DND-41 (cell line): ENCODE results near the gene SEMA6B.

ENCODE experiments used
- EZH2 ChIP-seq: IDR thresholded peaks from 3 replicates; pipeline ENCODE4 v1.6.1; 2012; ENCODE audit warnings: borderline replicate concordance, low read depth, mild to moderate bottlenecking, moderate library complexity, low read length, inconsistent platforms; ENCODE audit not compliant: severe bottlenecking
- TF ChIP-seq, protein P1 (sequence below): IDR thresholded peaks from 2 replicates; pipeline ENCODE4 v1.5.1; 2012; ENCODE audit warnings: borderline replicate concordance, low read length, moderate library complexity, mild to moderate bottlenecking; ENCODE audit not compliant: poor library complexity, severe bottlenecking; ENCODE audit errors: extremely low read depth

DNA sequence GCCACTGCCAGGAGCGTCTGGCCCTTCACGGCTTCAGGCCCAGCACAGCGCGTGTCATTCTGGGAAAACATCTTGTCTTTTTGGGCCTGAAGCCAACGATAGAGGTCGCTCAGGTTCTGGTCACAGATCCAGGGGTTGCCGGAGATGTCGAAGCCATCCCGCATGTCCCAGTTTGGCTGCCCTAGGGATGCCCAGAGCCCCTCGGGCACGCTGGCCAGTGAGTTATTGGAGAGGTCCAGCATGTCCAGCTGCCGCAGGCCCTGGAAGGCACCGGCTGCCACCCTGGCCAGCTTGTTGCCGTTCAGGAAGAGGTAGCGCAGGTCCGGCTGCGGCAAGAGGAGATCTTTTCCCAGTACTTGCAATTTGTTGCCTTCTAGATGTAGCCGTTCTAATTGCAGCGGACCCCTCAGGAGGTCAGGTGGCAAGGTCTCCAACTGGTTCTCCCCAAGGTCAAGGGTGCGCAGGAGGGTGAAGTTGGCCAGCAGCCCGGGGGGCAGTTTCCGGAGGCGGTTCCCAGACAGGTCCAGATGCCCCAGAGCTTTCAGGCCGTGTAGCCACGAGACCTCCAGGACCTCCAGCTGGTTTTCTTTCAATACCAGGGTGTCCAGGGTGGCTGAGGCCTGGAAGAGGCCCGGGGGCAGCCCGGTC is 21.4 kb downstream of the SEMA6B start:
- TF ChIP-seq, protein P1, sequence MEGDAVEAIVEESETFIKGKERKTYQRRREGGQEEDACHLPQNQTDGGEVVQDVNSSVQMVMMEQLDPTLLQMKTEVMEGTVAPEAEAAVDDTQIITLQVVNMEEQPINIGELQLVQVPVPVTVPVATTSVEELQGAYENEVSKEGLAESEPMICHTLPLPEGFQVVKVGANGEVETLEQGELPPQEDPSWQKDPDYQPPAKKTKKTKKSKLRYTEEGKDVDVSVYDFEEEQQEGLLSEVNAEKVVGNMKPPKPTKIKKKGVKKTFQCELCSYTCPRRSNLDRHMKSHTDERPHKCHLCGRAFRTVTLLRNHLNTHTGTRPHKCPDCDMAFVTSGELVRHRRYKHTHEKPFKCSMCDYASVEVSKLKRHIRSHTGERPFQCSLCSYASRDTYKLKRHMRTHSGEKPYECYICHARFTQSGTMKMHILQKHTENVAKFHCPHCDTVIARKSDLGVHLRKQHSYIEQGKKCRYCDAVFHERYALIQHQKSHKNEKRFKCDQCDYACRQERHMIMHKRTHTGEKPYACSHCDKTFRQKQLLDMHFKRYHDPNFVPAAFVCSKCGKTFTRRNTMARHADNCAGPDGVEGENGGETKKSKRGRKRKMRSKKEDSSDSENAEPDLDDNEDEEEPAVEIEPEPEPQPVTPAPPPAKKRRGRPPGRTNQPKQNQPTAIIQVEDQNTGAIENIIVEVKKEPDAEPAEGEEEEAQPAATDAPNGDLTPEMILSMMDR = no peak
- no peak for TF ChIP-seq EZH2
